GM21528 (cell line): Measurements from ENCODE around the gene CD244.
"Not testable (repeated sequence)": the region's sequence is repeated elsewhere in the genome, so short reads cannot be mapped to it uniquely, and the experiment has no call there.

Experiments used
- ATAC-seq: cut with Tn5 transposase; IDR thresholded peaks from one replicate; pipeline ENCODE4 v1.9.1; 2021; ENCODE audit warnings: mild to moderate bottlenecking, moderate library complexity; ENCODE audit not compliant: unreplicated experiment, low FRiP score

CD244 gene

DNA sequence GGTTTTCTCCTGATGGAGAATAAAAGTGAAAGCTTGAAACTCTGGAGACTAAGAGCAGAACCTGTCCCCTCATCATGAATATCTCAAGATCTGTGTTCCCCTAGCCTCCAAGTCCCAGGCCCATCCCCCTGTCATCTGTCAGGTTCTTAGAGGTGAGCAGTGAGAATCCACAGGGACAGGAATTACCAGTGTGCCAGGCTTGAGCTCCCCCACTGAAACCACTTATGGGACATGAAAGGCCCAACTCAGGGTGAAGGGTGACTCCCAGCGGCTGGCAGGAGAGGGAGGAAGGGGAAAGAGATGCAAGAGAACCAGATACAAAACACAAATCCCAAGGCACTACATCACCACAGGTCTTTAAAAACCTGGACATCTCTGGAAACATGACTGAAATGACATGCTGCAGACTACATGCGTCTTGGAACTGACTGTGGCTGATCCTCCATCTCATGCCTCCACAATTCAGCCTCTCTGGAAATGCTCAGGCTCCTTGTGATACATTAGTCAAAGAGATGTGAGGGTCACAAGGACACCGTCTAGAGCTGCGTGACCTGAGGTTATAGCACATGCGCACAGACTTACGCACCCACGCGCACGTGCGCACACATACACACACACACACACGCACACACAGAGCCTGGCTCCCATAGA, 73.5 kb downstream of the CD244 start:
- no peak for ATAC-seq

DNA sequence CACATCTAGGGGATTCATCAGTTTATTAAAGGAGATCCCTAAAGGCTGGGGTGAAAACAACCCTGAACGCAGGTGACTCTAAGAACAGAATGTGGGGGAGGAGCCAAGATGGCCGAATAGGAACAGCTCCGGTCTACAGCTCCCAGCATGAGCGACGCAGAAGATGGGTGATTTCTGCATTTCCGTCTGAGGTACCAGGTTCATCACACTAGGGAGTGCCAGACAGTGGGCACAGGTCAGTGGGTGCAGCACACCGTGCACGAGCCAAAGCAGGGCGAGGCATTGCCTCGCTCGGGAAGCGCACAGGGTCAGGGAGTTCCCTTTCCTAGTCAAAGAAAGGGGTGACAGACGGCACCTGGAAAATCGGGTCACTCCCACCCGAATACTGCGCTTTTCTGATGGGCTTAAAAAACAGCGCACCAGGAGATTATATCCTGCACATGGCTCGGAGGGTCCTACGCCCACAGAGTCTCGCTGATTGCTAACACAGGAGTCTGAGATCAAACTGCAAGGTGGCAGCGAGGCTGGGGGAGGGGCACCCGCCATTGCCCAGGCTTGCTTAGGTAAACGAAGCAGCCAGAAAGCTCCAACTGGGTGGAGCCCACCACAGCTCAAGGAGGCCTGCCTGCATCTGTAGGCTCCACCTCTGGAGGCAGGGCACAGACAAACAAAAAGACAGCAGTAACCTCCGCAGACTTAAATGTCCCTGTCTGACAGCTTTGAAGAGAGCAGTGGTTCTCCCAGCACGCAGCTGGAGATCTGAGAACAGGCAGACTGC, 79.5 kb downstream of the CD244 start:
- not testable (repeated sequence) for ATAC-seq

DNA sequence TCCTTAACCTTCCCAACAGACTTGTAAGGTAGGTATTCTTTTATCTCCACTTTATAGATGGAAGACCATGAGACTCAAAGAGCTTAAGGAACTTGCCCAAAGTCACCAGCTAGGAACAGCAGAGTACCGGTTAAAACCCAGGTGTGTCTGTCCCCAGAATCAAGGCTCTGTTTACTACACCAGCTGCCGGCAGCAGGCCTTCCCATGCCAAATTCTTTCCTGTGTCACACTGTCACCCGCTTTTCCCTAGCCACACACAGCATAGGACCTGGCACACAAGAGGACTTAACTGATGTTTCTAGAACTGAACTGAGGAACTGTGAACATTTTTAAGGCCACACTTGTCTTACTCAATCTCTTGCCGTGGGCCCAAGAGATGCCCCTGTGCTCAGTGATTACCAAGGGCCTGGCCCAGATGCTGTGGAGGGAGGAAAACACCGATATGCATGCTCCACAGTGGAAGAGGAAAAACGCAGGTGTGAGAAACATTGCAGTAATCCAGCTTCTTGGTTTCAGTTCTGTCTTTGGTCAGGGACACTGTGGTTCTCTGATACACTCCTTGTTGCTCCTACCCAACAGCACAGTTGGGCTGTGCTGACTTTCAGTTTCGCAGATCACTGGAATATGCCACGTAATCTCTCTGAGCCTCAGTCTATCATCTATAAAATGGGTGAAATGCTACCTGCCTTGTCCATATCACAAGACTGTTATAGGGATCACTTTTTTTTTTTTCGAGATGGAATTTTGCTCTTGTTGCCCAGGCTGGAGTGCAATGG, 80.6 kb downstream of the CD244 start:
- ATAC-seq, result peak; percentile 91

DNA sequence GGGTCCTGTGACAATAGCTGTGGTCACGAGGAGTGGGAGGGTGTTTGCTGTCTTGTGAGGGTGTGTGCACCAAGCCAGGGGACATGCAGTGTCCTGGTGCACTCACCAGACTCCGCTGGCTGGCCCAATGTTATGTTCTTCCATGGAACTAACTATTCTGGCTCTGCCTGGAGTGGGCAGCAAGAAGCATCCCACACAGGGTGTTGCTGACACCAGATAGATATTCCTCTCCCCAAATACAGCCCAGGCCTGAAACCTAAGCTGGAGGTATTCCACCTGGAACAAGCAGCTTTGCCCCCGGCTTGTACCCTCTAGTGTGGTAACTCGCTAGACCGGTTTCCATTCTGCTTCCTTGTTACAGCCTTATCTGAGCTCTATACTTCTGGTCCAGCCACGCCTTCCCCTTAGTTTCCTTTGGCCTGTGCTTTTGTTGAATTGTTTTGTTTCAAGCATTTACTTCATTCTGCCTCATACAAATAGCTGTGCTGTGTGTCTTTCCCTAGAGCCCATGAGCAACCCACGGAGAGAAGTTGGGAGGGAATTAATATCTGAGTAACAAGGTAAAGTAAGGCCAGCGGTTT, 81.4 kb downstream of the CD244 start:
- no peak for ATAC-seq

DNA sequence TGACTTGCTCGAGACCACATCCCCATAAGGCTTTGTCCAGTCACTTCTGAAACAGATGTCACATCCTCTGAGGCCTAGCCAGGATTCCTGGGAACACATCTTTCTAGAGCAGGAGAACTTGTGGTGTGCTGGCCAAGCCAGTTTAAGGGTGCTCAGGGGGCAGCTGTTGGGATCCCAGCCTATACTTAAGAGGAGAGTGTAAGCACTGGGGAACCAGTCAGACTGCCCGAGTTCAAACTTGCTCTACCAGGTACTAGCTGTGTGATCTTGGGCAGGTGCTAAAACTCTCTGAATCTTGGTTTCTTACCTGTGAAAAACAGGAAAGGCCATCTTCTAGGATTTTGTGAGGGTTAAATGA, 82.3 kb downstream of the CD244 start:
- no peak for ATAC-seq
